Neural progenitor cell (in vitro differentiated cells): Measurements from ENCODE around the gene SCFD2.

Experiments
- EZH2 ChIP-seq: fragments of 200-600 bp; sonication (generic); IDR thresholded peaks from 2 replicates; pipeline ENCODE4 v1.6.1; 2017; ENCODE audit warnings: antibody characterized with exemption, mild to moderate bottlenecking, moderate library complexity
- EZH2phosphoT487 ChIP-seq: fragments of 200-600 bp; sonication (generic); IDR thresholded peaks from 2 replicates; pipeline ENCODE4 v1.6.1; 2017; ENCODE audit warnings: antibody characterized with exemption
- TF ChIP-seq, protein P1 (sequence below): fragments of 200-600 bp; sonication (generic); IDR thresholded peaks from 2 replicates; pipeline ENCODE4 v1.5.1; 2017; ENCODE audit warnings: antibody characterized with exemption, mild to moderate bottlenecking

DNA sequence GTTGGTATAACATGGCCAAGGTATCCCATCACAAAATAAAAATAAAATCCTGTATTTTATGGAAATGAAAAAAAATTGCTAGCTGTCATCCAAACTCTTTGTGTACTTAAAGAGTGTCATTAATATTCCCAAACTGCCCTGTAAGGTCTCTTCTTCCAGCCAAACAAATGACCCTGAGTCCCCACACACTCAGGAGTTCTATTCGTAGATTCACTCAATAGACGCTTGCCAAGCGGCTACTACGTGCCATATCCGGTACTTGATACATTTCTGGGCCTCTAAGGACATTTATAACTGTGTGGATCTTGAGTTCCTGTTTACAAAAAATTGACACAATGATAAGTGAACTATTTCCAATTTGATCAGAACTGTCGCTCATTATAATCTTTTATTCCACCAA is 245.1 kb downstream of the SCFD2 start:
- TF ChIP-seq, protein P1, sequence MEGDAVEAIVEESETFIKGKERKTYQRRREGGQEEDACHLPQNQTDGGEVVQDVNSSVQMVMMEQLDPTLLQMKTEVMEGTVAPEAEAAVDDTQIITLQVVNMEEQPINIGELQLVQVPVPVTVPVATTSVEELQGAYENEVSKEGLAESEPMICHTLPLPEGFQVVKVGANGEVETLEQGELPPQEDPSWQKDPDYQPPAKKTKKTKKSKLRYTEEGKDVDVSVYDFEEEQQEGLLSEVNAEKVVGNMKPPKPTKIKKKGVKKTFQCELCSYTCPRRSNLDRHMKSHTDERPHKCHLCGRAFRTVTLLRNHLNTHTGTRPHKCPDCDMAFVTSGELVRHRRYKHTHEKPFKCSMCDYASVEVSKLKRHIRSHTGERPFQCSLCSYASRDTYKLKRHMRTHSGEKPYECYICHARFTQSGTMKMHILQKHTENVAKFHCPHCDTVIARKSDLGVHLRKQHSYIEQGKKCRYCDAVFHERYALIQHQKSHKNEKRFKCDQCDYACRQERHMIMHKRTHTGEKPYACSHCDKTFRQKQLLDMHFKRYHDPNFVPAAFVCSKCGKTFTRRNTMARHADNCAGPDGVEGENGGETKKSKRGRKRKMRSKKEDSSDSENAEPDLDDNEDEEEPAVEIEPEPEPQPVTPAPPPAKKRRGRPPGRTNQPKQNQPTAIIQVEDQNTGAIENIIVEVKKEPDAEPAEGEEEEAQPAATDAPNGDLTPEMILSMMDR: no peak
- TF ChIP-seq EZH2 (no peak), EZH2phosphoT487 (no peak)
